ENCODE results near the gene GPX3.

GPX3 gene

DNA sequence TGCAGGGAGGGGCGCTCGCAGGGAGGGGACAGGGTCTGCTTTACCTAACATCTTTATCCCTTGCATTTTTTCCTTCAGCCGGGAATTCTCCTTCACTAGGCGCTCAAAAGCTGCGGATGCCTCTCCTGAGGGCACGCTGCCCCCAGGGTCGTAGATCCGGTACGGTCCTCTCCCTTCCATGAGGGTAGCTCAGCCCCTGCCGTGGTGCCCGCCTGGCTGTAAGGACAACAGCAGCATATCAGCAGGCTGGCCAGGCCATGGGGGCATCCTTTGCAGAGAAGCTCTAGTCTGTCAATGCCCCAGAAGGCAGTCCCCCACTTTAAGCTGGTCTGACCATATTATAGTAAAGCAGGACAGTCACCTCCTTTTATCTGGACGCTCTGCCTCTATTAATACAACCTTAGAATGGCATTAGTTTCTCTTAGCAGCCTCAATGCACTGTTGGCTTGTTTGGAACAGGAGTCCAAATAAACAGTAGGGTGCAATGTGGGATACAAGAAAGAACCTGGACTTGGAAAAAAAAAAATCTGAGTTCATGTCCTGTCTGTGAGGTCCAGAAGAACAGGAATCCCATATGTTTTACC, 44.6 kb downstream of the GPX3 start:
- DNase-seq (ENCODE audit: insufficient read length, low spot score): no peak
- no peak for TF ChIP-seq POLR2A (IDR thresholded peaks at IDR 0.05; ENCODE audit: low read depth, low read length)
- FAIRE-seq: no peak

DNA sequence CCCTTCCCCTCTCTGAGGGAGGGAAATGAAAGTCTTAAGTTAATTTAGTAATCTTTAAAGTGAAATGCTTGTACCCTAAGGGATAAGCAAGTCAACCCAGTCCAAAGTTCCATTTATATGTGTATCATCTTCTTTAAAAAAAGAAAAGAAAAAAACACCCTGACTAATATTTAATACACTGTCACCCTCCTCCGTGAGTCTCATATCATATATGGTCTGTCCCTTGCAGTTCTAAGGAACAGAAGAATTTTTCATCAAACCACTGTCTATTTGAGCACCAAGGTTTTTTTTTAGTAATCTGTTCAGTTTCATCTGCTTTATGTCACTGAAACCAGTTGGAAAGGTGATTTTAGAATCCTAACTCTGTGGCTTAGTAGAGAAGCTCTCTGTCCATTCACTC, 45.2 kb downstream of the GPX3 start:
- no peak for DNase-seq (ENCODE audit: insufficient read length, low spot score)
- no peak for TF ChIP-seq POLR2A (IDR thresholded peaks at IDR 0.05; ENCODE audit: low read depth, low read length)
- FAIRE-seq: no peak

DNA sequence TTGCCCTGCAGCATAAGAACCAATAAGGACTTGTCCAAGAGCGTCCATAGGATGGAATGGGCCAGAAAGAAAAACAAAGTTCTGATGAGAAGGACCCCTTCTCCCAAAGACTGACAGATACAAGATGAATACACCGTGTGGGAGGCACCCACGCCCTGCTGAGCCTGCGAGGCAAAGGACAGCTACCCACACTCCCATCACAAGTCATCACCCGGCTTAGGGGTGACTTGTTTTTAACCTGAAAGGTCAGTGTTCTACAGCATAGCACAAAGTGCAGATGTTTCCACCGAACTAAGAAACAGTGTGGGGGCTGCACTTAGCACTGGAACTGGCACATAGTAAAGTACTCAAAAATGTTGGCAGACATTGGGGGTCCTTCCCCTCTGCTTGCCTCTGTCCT, 46.5 kb downstream of the GPX3 start:
- no peak for TF ChIP-seq POLR2A (IDR thresholded peaks at IDR 0.05; ENCODE audit: low read depth, low read length)
- no peak for DNase-seq (ENCODE audit: insufficient read length, low spot score)
- no peak for FAIRE-seq

DNA sequence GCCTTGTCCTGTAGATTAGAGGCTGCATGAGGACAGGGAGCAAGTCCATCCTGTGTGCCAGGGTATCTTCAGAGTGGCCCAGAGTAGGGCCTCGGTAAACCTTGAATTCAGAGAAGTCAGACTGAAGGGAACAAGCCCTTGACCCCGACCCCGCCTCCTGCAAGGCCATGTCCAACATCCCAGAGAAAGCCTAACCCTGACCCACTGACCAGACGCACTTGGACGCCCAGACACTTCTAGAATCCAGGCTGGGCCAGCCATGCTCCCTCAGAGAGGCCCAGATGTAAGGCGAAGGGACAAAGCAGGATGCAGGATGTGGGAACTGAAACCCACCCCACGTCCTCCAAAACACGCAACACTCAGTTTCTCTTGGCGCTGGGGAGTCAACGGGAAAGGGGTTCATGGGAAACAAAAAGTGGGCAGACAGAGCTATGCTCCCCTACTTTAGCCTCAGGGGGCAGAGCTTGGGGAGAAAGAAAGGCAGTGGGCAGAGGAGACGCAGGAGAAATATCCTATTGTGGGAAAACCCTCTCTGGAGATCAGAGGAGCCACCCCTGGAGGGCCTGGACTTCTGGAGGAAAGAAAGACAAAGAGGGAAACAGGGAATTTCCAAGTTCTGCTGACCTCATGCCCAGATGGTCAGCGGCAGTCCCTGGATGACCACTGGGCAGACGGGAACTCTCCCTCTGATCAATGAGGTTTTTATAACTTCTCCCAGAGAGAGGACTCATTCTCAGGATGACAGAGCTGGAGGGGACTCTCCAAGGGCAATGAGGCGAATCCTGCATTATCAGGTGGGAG, 47.4 kb downstream of the GPX3 start:
- DNase-seq (ENCODE audit: insufficient read length, low spot score) (no peak), FAIRE-seq (no peak)

DNA sequence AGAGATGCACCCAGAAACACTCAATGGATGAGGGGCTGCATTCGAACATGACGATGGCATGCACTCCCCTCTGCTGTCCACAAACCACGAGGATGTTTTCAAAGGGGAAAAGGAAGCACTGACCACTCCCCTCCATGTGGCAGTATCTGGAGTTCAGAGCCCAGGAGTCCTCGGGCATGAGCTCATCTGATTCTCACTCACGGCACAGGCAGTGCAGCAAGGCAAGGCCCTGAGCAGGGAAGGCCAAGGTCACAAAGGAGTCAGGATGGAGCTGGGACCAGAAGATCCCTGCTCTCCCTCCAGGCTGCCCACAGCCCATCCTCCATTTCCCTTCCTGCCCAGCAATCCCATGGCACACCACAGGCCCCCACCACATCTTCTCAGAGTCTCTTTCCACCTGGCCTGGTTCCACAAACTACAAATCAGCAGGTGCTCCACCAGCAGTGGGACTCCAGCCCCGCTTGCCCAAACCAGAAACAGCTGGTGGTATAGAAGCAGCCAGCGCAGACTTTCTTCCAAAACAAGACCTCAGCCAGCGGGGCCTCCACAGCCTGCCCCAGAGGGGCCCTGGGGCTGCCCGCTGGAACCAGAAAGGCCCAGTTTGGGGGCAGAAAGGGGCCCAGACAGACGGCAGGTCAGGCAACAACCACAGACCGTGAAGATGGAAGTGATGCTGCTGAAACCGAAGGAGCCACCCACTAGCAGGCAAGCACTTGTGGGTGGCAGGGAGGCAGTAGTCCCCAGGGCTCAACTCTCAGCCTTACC, 48.2 kb downstream of the GPX3 start:
- FAIRE-seq (no peak), DNase-seq (ENCODE audit: insufficient read length, low spot score) (no peak)
- TF ChIP-seq POLR2A (IDR thresholded peaks at IDR 0.05; ENCODE audit: low read depth, low read length): no peak

More for the DNA sequence above, 47.4 kb downstream of the GPX3 start:
- no peak for TF ChIP-seq POLR2A (IDR thresholded peaks at IDR 0.05; ENCODE audit: low read depth, low read length)

DNA sequence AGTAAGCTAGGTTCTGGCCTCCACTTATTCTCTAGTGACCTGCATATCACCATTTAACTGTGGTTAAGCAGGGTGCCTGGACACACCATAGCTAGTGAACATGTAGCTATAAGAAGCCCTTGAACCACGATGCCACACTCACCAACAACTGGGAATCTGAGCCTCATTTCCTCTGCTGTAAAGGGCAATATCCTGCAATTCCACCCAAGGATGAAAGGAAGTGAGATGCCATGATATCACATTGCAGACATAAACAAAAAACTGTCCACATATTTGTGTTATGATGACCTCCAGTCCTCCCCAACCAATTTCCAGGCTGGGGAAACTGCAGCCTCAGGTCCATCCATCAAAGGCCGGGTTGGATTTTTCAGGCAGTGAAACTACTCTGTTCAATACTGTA, 50.1 kb downstream of the GPX3 start:
- FAIRE-seq: no peak
- DNase-seq (ENCODE audit: insufficient read length, low spot score): no peak
- TF ChIP-seq POLR2A (IDR thresholded peaks at IDR 0.05; ENCODE audit: low read depth, low read length): no peak

DNA sequence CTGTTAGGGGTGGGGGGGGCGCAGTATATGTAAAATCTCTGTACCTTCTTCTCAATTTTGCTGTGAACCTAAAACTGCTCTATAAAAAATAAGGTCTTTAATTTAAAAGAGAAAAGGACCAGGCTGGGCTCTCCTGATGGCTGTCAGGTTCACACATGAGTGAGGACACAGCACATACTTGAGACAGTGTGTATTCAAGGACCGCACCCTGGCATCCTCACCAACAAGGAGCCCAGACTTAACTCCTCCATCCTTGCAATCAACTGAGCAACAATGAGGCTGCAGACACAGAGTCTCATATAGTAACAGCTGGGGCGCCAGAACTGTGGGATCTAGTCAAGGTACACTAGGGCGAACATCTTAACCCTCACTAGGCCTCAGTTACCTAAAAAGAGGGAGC, 50.6 kb downstream of the GPX3 start:
- TF ChIP-seq POLR2A (IDR thresholded peaks at IDR 0.05; ENCODE audit: low read depth, low read length): no peak
- FAIRE-seq: no peak
- no peak for DNase-seq (ENCODE audit: insufficient read length, low spot score)

DNA sequence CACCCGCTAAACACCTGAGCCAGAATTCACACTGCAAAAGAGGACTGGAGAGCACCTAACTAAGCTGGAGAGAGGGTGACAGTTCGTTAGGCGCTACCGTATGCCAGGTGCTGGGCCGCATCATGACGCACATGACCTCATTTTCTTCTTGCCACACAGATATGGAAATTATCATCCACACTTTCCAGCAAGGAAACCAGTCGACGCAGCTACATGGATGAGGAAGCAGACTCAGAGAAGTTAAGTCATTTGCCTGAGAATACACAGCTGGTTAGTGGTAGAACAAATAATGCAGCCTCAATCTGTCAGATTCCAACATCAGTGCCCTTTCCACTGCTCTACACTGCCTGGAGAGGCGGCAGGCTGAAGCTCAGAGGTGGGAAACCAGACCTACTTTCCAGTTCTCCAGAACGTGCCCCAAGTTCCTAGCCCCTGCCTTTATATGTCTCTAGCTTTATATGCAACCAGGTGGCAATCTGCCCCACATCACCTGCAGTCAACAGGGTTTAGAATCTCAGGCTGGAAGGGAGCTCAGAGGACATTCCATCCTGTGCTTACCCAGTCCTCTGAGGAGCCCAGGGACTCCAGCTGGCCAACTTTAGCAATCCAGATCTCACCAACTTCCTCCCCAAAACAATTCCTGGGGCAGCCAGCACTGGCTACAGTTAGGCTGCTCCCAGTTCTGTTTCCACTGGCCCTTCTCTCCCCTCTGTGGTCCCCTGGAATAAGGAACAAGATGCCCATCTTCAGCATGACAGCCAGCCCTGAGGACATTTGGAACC, 51.6 kb downstream of the GPX3 start:
- no peak for TF ChIP-seq POLR2A (IDR thresholded peaks at IDR 0.05; ENCODE audit: low read depth, low read length)
- FAIRE-seq (no peak), DNase-seq (ENCODE audit: insufficient read length, low spot score) (no peak)

DNA sequence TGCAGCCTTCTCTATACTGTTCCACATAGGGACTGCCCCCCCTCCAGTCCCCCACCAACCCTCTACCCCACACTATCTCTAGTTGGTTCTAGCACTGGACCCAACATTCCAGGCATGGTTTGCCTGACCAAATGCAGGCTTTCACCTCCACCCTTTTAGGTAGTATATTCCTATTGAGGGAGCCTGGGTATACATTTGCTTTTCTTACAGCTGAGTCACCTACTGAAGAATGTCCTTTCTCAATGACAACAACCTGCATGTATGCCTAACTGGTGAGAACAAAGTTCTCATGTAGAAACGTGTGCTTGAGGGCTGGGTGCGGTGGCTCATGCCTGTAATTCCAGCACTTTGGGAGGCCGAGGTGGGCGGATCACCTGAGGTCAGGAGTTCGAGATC, 52.2 kb downstream of the GPX3 start:
- no peak for TF ChIP-seq POLR2A (IDR thresholded peaks at IDR 0.05; ENCODE audit: low read depth, low read length)
- no peak for FAIRE-seq
- DNase-seq (ENCODE audit: insufficient read length, low spot score): peak; percentile 72

DNA sequence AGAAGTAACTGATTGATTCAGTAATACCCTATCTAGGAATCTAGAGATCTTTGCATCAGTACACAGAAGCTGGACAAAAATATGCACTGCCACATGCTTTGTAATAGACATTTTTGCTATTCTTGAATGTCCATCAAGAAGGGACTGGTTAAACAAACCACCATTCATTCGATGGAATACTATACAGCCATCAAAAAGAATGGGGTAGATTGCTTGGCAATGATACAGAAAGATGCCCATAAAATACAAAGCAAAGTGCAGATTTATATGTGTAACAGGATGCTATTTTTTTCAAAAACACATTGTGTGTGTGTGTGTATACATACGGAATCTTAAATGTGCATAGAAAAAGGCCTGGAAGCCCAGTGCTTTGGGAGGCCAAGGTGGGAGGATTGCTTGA, 52.9 kb downstream of the GPX3 start:
- no peak for DNase-seq (ENCODE audit: insufficient read length, low spot score)
- TF ChIP-seq POLR2A (IDR thresholded peaks at IDR 0.05; ENCODE audit: low read depth, low read length): no peak
- FAIRE-seq: no peak

DNA sequence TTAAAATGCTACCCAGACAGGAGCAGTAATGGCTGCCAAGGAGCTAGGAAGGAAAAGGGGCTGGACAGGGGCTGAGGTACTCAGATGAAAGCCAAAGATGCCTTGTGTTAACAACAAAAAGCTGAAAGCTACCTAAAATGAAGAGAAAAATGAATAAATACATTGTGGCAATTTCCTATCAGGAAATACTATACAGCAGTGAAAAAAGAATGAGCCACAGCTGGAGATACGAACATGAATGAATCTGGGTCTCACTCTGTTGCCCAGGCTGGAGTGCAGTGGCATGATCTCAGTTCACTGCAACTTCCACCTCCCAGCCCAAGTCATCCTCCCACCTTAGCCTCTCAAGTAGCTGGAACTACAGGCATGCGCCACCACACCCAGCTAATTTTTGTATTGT, 54.2 kb downstream of the GPX3 start:
- no peak for TF ChIP-seq POLR2A (IDR thresholded peaks at IDR 0.05; ENCODE audit: low read depth, low read length)
- DNase-seq (ENCODE audit: insufficient read length, low spot score) (no peak), FAIRE-seq (no peak)

DNA sequence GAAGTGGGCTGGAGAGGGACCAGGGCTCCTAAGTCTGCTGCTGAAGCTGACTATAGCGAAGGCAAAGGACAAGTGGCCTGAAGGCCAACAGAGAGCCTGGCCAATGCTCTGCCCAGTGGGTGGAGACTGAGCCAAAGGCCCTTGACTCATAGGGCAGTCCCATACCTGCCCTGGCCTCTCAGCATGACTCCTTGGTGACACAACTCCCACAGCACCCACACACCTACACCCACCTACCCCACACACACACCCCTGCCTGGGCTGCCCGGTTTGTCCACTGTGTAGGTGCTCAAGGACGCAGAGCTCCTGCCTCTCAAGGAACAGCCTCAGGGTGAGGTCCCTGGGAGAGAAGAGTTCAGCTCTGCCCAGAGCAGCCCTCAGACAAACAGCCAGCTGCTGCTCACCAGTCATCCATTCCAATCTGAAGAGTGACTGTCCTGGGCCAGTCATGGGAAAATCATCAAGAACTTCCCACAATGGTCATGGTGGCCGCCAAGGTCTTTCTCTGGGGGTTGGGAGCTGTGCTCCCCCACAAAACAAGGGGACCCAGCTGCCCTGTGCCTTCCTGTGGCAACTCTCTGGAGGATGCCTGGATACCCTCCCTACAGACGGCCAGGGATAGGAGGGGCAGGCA, 55.4 kb downstream of the GPX3 start:
- no peak for TF ChIP-seq POLR2A (IDR thresholded peaks at IDR 0.05; ENCODE audit: low read depth, low read length)
- DNase-seq (ENCODE audit: insufficient read length, low spot score) (no peak), FAIRE-seq (no peak)

DNA sequence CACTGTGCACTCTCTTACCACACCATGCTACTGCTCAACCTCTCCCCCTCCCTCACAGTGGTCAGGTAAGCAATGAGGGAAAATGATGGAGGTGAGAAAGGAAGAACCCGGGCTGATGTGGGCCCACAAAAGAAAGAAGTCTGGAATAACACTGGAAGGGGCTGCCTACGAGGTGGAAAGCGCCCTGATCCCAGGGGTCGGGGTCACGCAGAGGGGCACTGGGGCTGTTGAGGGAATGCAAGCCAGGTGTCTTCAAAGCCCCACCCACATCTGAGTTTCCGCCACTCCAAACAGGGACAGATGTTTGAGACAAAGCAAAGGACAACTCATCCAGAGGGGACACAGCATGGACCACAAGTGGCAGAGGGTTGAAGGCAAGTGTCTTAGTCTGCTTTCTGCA, 56.2 kb downstream of the GPX3 start:
- TF ChIP-seq POLR2A (IDR thresholded peaks at IDR 0.05; ENCODE audit: low read depth, low read length): no peak
- no peak for FAIRE-seq
- DNase-seq (ENCODE audit: insufficient read length, low spot score): no peak

All from H54 (cell line).